IMR-90 (cell line): Measurements from ENCODE around the gene MAP1A. TPM values are rescaled to one million over a fixed set of nuclear protein-coding genes. Genes with fewer than 3 reads are reported as not detected.

Source experiments
- ATAC-seq: fragments of 200-7000 bp; cut with Tn5 transposase; 2 replicates; pipeline ENCODE4 v1.9.1; 2020; ENCODE audit warnings: low read depth, mild to moderate bottlenecking, moderate library complexity
- BruUV-seq: library from RNA; stranded (reverse); fragments of 400-500 nt; replicated peaks from 2 replicates; lab custom pipeline; 2021; lab: Mats Ljungman, UMichigan
- CTCF ChIA-PET: fragments of 300-600 bp; formaldehyde crosslinking; extraction: SDS; loops from one replicate; lab custom pipeline; 2021; ENCODE audit warnings: antibody characterized with exemption; lab: Yijun Ruan, JAX
- POLR2A ChIA-PET: fragments of 300-600 bp; sonication (Branson Sonifier 250); formaldehyde crosslinking; loops from one replicate; lab custom pipeline; 2022; ENCODE audit warnings: antibody characterized with exemption; ENCODE audit not compliant: unreplicated experiment; lab: Charles Lee
- DNase-seq: peaks from one replicate; pipeline ENCODE4 v3.0.0; 2013
- H2AFZ ChIP-seq: replicated peaks from 2 replicates; pipeline ENCODE3; 2013; ENCODE audit warnings: low read length, mild to moderate bottlenecking; ENCODE audit not compliant: poor library complexity
- H2AK5ac ChIP-seq: 2 replicates; pipeline ENCODE4 v1.6.1; 2013; ENCODE audit warnings: low read depth, low read length, inconsistent platforms
- H2AK9ac ChIP-seq: replicated peaks from 2 replicates; pipeline ENCODE3; 2013; ENCODE audit warnings: mild to moderate bottlenecking, low read depth, low read length, moderate library complexity; ENCODE audit not compliant: poor library complexity
- H2BK120ac ChIP-seq: 2 replicates; pipeline ENCODE4 v1.6.1; 2013; ENCODE audit warnings: low read depth, low read length, inconsistent platforms
- H2BK15ac ChIP-seq: 3 replicates; pipeline ENCODE4 v1.6.1; 2013; ENCODE audit warnings: low read depth, low read length, inconsistent platforms
- H2BK20ac ChIP-seq: 2 replicates; pipeline ENCODE4 v1.6.1; 2013; ENCODE audit warnings: low read depth, mild to moderate bottlenecking, inconsistent platforms, low read length, moderate library complexity
- H2BK5ac ChIP-seq: 2 replicates; pipeline ENCODE4 v1.6.1; 2013; ENCODE audit warnings: mild to moderate bottlenecking, low read depth, low read length, inconsistent platforms; ENCODE audit not compliant: poor library complexity, severe bottlenecking
- H3K14ac ChIP-seq: replicated peaks from 2 replicates; pipeline ENCODE4 v1.6.1; 2013; ENCODE audit warnings: low read depth, low read length, inconsistent platforms
- H3K18ac ChIP-seq: 2 replicates; pipeline ENCODE4 v1.6.1; 2013; ENCODE audit warnings: low read depth, low read length, control low read depth
- H3K23ac ChIP-seq: 2 replicates; pipeline ENCODE4 v1.6.1; 2013; ENCODE audit warnings: low read depth, low read length, inconsistent platforms
- H3K27ac ChIP-seq: 2 replicates; pipeline ENCODE4 v1.5.1; 2013; ENCODE audit warnings: mild to moderate bottlenecking, control low read depth, low read length; ENCODE audit not compliant: insufficient read depth
- H3K27me3 ChIP-seq: 2 replicates; pipeline ENCODE4 v1.6.1; 2013; ENCODE audit warnings: low read length; ENCODE audit not compliant: control insufficient read depth, insufficient read depth
- H3K36me3 ChIP-seq: 2 replicates; pipeline ENCODE4 v1.6.1; 2013; ENCODE audit warnings: low read length, mixed read lengths; ENCODE audit not compliant: control insufficient read depth, insufficient read depth
- H3K4ac ChIP-seq: 2 replicates; pipeline ENCODE4 v1.6.1; 2013; ENCODE audit warnings: low read depth, low read length, inconsistent platforms
- H3K4me1 ChIP-seq: 2 replicates; pipeline ENCODE4 v1.6.1; 2013; ENCODE audit warnings: low read length, mixed read lengths; ENCODE audit not compliant: control insufficient read depth, insufficient read depth
- H3K4me2 ChIP-seq: 2 replicates; pipeline ENCODE4 v1.6.1; 2013; ENCODE audit warnings: low read depth, mild to moderate bottlenecking, control low read depth, low read length, moderate library complexity
- H3K4me3 ChIP-seq: 2 replicates; pipeline ENCODE4 v1.5.1; 2013; ENCODE audit warnings: low read depth, mild to moderate bottlenecking, control low read depth, low read length, moderate library complexity; ENCODE audit not compliant: insufficient read depth
- H3K56ac ChIP-seq: 2 replicates; pipeline ENCODE4 v1.6.1; 2013; ENCODE audit warnings: low read length, inconsistent platforms; ENCODE audit not compliant: insufficient read depth; ENCODE audit errors: extremely low read depth
- H3K79me1 ChIP-seq, 2 experiments: 2 replicates each; pipeline ENCODE4 v1.6.1; 2013; ENCODE audit warnings: low read length in 2 of 2, inconsistent platforms in 1 of 2, low read depth in 1 of 2
- H3K9ac ChIP-seq: 2 replicates; pipeline ENCODE4 v1.6.1; 2013; ENCODE audit warnings: low read depth, low read length, control low read depth
- H3K9me1 ChIP-seq: 2 replicates; pipeline ENCODE4 v1.6.1; 2013; ENCODE audit warnings: low read length, inconsistent platforms; ENCODE audit not compliant: insufficient read depth
- H3K9me3 ChIP-seq: 2 replicates; pipeline ENCODE4 v1.6.1; 2013; ENCODE audit warnings: low read length; ENCODE audit not compliant: control insufficient read depth, insufficient read depth
- H4K20me1 ChIP-seq: 2 replicates; pipeline ENCODE4 v1.6.1; 2013; ENCODE audit warnings: low read length, inconsistent platforms; ENCODE audit not compliant: insufficient read depth
- H4K5ac ChIP-seq: 2 replicates; pipeline ENCODE4 v1.6.1; 2013; ENCODE audit warnings: mild to moderate bottlenecking, low read depth, low read length, control low read depth
- H4K8ac ChIP-seq, 2 experiments: 2 replicates each; pipeline ENCODE4 v1.6.1; 2013; ENCODE audit warnings: low read depth in 2 of 2, low read length in 2 of 2, control low read depth in 1 of 2, inconsistent platforms in 1 of 2
- H4K91ac ChIP-seq: 2 replicates; pipeline ENCODE4 v1.6.1; 2013; ENCODE audit warnings: low read depth, low read length, inconsistent platforms; ENCODE audit not compliant: insufficient read depth
- BHLHE40 ChIP-seq: fragments of 150-350 bp; IDR thresholded peaks from 2 replicates; pipeline ENCODE4 v1.6.1; 2016; ENCODE audit warnings: mild to moderate bottlenecking, low read depth, low read length
- CEBPB ChIP-seq: IDR thresholded peaks from 2 replicates; pipeline ENCODE4 v1.6.1; 2012; ENCODE audit warnings: low read depth, low read length, improper control_type of control experiment
- CHD1 ChIP-seq: IDR thresholded peaks from 2 replicates; pipeline ENCODE4 v1.6.1; 2012; ENCODE audit warnings: low read depth, low read length, improper control_type of control experiment
- FOS ChIP-seq: fragments of 150-350 bp; IDR thresholded peaks from 2 replicates; pipeline ENCODE4 v1.6.1; 2016; ENCODE audit warnings: low read depth, low read length
- MAFK ChIP-seq: IDR thresholded peaks from 2 replicates; pipeline ENCODE4 v1.6.1; 2012; ENCODE audit warnings: low read depth, low read length, improper control_type of control experiment
- MAZ ChIP-seq: IDR thresholded peaks from 2 replicates; pipeline ENCODE4 v1.6.1; 2012; ENCODE audit warnings: low read depth, mild to moderate bottlenecking, low read length, improper control_type of control experiment, moderate library complexity, borderline replicate concordance
- MXI1 ChIP-seq: IDR thresholded peaks from 2 replicates; pipeline ENCODE4 v1.6.1; 2012; ENCODE audit warnings: low read depth, mild to moderate bottlenecking, low read length, moderate library complexity, borderline replicate concordance
- NFE2L2 ChIP-seq: fragments of 150-350 bp; IDR thresholded peaks from 2 replicates; pipeline ENCODE4 v1.6.1; 2016; ENCODE audit warnings: low read depth, mild to moderate bottlenecking, low read length
- POLR2A ChIP-seq: IDR thresholded peaks from 2 replicates; pipeline ENCODE4 v1.6.1; 2012; ENCODE audit warnings: mild to moderate bottlenecking, low read depth, low read length
- RAD21 ChIP-seq: IDR thresholded peaks from 2 replicates; pipeline ENCODE4 v1.6.1; 2012; ENCODE audit warnings: low read length, improper control_type of control experiment
- RCOR1 ChIP-seq: IDR thresholded peaks from 2 replicates; pipeline ENCODE4 v1.6.1; 2012; ENCODE audit warnings: mild to moderate bottlenecking, low read length, improper control_type of control experiment; ENCODE audit not compliant: insufficient replicate concordance
- RFX5 ChIP-seq: IDR thresholded peaks from 2 replicates; pipeline ENCODE4 v1.8.0; 2012; ENCODE audit warnings: low read depth, mild to moderate bottlenecking, low read length, moderate library complexity
- SMC3 ChIP-seq: fragments of 150-350 bp; IDR thresholded peaks from 2 replicates; pipeline ENCODE4 v1.6.1; 2016; ENCODE audit warnings: low read depth, mild to moderate bottlenecking, antibody characterized with exemption, low read length, moderate library complexity
- WGBS, 2 experiments: methylation state at CpG; one replicate each; pipeline versions ENCODE4 v1.1.5 to v1.1.7; 2013; ENCODE audit warnings: missing lambda C conversion rate in 2 of 2; ENCODE audit not compliant: insufficient read length in 1 of 2; ENCODE audit errors: extremely low coverage in 2 of 2; 5-methylcytosine and 5-hydroxymethylcytosine counted together
- dilution Hi-C: fragments of 300-500 bp; cut with HindIII; formaldehyde crosslinking; loops from one replicate; pipeline ENCODE4 v1.14.3; 2018; ENCODE audit warnings: low sequenced_read_pairs; ENCODE audit not compliant: unreplicated experiment
- in situ Hi-C: fragments of 300-500 bp; cut with MboI; formaldehyde crosslinking; loops from 3 replicates; pipeline ENCODE4 v1.14.3; 2019; ENCODE audit warnings: low sequenced_read_pairs, inconsistent platforms, mixed read lengths
- intact Hi-C: fragments of 100-400 bp; cut with micrococcal nuclease; formaldehyde crosslinking; loops from 2 replicates; pipeline ENCODE4 v1.10.0; 2022
- polyA plus RNA-seq, 3 experiments: library from polyadenylated mRNA; depleted of rRNA; stranded (reverse); fragments of >200 nt; gene quantifications; 2 replicates each; pipeline ENCODE4 v1.2.3, GENCODE V29; 2012; ENCODE audit warnings: low replicate concordance in 1 of 3
- total RNA-seq: library from RNA; depleted of rRNA; stranded (reverse); fragments of >200 nt; gene quantifications from 2 replicates; pipeline ENCODE4 v1.2.3, GENCODE V29; 2012
- TF ChIP-seq, protein P1 (sequence below): fragments of 150-350 bp; IDR thresholded peaks from 2 replicates; pipeline ENCODE4 v1.6.1; 2016; ENCODE audit warnings: low read depth, mild to moderate bottlenecking, low read length, moderate library complexity, borderline replicate concordance
- TF ChIP-seq, protein P2 (sequence below): fragments of 150-350 bp; IDR thresholded peaks from 2 replicates; pipeline ENCODE4 v1.6.1; 2017; ENCODE audit warnings: mild to moderate bottlenecking, antibody characterized with exemption, low read length, low read depth
- TF ChIP-seq, protein P3 (sequence below): conservative IDR thresholded peaks from 2 replicates; pipeline ENCODE4 v1.5.1; 2012; ENCODE audit warnings: mild to moderate bottlenecking, low read depth, low read length, improper control_type of control experiment

Gene MAP1A
- total and polyA plus RNA-seq, 2 of the 4 experiments (the other 2 are of a cell fraction) = 28.7 to 48.2 TPM

DNA sequence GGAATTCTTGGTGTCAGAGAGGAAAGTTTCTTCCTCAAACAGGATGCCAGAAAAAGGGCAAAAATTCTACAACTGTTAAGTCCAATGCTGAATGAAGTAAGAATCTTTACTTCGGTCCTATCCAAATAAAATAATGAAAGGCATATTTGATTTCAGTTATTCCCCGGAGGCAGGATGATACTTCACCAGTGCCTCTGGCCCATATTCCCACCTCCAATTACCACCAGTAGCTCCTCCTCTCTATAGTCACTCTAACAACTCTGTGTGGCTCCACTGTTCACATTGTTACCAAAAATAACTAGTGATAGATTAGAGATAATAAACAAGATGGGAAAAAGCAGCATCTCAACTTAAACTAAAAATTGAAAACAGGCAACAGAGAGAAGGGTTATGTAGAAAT, 20.7 kb downstream of the MAP1A start:
- Histone ChIP-seq H4K8ac (no peak overlapping the region), H4K5ac (no peak overlapping the region), H2BK5ac (no peak overlapping the region), H4K91ac (no peak overlapping the region), H3K9me1 (no peaks in the 10 kb centered on the region), H2BK120ac (no peak overlapping the region), H3K14ac (no peak overlapping the region), H3K27me3 (no peaks in the 10 kb centered on the region), H2AK9ac (no peak overlapping the region), H2AK5ac (no peak overlapping the region), H2BK20ac (no peak overlapping the region), H3K4ac (no peak overlapping the region), H3K9ac (no peak overlapping the region), H3K79me1 (no peaks in the 10 kb centered on the region), H4K20me1 (no peaks in the 10 kb centered on the region), H3K4me2 (no peak overlapping the region), H3K56ac (no peak overlapping the region), H3K23ac (no peak overlapping the region), H2BK15ac (no peak overlapping the region), H3K9me3 (no peaks in the 10 kb centered on the region), H3K4me3 (no peak overlapping the region), H3K36me3 (peaks cover 7% of the 10 kb centered on the region), H3K27ac (no peak overlapping the region), H3K18ac (no peak overlapping the region), H3K4me1 (no peaks in the 10 kb centered on the region), H2AFZ (no peak overlapping the region)
- no peak for DNase-seq
- no TSS peak for BruUV-seq
- no peak for TF ChIP-seq RCOR1
- TF ChIP-seq CEBPB = no peak
- TF ChIP-seq, protein P1, sequence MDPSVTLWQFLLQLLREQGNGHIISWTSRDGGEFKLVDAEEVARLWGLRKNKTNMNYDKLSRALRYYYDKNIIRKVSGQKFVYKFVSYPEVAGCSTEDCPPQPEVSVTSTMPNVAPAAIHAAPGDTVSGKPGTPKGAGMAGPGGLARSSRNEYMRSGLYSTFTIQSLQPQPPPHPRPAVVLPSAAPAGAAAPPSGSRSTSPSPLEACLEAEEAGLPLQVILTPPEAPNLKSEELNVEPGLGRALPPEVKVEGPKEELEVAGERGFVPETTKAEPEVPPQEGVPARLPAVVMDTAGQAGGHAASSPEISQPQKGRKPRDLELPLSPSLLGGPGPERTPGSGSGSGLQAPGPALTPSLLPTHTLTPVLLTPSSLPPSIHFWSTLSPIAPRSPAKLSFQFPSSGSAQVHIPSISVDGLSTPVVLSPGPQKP = no peak
- no peak for TF ChIP-seq MAZ
- no peak for TF ChIP-seq BHLHE40
- TF ChIP-seq CHD1 = no peak
- TF ChIP-seq MAFK = no peak
- TF ChIP-seq MXI1 = no peak
- TF ChIP-seq POLR2A = no peak
- TF ChIP-seq RAD21 = no peak
- TF ChIP-seq FOS = no peak
- TF ChIP-seq, protein P2, sequence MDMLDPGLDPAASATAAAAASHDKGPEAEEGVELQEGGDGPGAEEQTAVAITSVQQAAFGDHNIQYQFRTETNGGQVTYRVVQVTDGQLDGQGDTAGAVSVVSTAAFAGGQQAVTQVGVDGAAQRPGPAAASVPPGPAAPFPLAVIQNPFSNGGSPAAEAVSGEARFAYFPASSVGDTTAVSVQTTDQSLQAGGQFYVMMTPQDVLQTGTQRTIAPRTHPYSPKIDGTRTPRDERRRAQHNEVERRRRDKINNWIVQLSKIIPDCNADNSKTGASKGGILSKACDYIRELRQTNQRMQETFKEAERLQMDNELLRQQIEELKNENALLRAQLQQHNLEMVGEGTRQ = no peak
- TF ChIP-seq RFX5 = no peak
- TF ChIP-seq SMC3 = no peak
- TF ChIP-seq NFE2L2 = no peak
- TF ChIP-seq, protein P3, sequence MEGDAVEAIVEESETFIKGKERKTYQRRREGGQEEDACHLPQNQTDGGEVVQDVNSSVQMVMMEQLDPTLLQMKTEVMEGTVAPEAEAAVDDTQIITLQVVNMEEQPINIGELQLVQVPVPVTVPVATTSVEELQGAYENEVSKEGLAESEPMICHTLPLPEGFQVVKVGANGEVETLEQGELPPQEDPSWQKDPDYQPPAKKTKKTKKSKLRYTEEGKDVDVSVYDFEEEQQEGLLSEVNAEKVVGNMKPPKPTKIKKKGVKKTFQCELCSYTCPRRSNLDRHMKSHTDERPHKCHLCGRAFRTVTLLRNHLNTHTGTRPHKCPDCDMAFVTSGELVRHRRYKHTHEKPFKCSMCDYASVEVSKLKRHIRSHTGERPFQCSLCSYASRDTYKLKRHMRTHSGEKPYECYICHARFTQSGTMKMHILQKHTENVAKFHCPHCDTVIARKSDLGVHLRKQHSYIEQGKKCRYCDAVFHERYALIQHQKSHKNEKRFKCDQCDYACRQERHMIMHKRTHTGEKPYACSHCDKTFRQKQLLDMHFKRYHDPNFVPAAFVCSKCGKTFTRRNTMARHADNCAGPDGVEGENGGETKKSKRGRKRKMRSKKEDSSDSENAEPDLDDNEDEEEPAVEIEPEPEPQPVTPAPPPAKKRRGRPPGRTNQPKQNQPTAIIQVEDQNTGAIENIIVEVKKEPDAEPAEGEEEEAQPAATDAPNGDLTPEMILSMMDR = no peak
- intact Hi-C loops (no loop called here), dilution Hi-C loops (no loop called here), in situ Hi-C loops (no loop called here)
- ATAC-seq = no peak
- ChIA-PET CTCF (no interaction called here), POLR2A (no interaction called here)
- WGBS, 2 experiments = no CpG with 5 or more reads among the region's 2 CpGs
